ENCODE results near the gene SLC34A2. TPM values are rescaled to one million over a fixed set of nuclear protein-coding genes. Genes with fewer than 3 reads are reported as not detected.

The SLC34A2 gene
- total RNA-seq, 6 donors from 2014 or later = 618 to 2,772 (median 1,642) TPM

- DNase-seq (no peak), ATAC-seq (ENCODE audit: low FRiP score in 2 of 2) (no peak)
- Histone ChIP-seq H3K9me3 (no peaks in the 10 kb centered on the region), H3K36me3 (no peaks in the 10 kb centered on the region), H3K4me1 (peaks cover 0 to 9% (median 2%) of the 10 kb centered on the region in 4 donors), H3K27ac (no peak overlapping the region), H3K27me3 (no peaks in the 10 kb centered on the region), H3K4me3 (no peak overlapping the region)
- TF ChIP-seq EP300 (IDR thresholded peaks at IDR 0.05) (no peak), POLR2A (IDR thresholded peaks at IDR 0.05) (no peak), POLR2AphosphoS5 (IDR thresholded peaks at IDR 0.05) (no peak), CTCF (IDR thresholded peaks at IDR 0.05) (no peak)
- WGBS, 2 donors = 36 to 37% methylated on average over 12 to 15 of the region's 15 CpGs
These were observed 34.4 kb upstream of the SLC34A2 start for GRCh38 chr4:25621027-25621930.

GRCh38 chr4:25624616-25625015 lies 31.0 kb upstream of the SLC34A2 start:
- Histone ChIP-seq H3K27ac (no peak overlapping the region), H3K4me1 (peaks cover 0 to 9% (median 2%) of the 10 kb centered on the region in 4 donors), H3K4me3 (no peak overlapping the region), H3K27me3 (no peaks in the 10 kb centered on the region), H3K36me3 (no peaks in the 10 kb centered on the region), H3K9me3 (no peaks in the 10 kb centered on the region)
- ATAC-seq (ENCODE audit: low FRiP score in 2 of 2) (no peak), DNase-seq (no peak)
- TF ChIP-seq POLR2AphosphoS5 (IDR thresholded peaks at IDR 0.05) = no peak
- no peak for TF ChIP-seq CTCF (IDR thresholded peaks at IDR 0.05)
- TF ChIP-seq EP300 (IDR thresholded peaks at IDR 0.05) = no peak
- TF ChIP-seq POLR2A (IDR thresholded peaks at IDR 0.05) = no peak
- WGBS, 2 donors = 48 to 50% methylated on average over 1 of the region's 1 CpG

- WGBS, 2 donors = 85 to 97% methylated on average over 2 of the region's 2 CpGs
- no peaks in the 10 kb centered on the region for H3K27me3 ChIP-seq
- no peak overlapping the region for H3K27ac ChIP-seq
- no peak for TF ChIP-seq POLR2AphosphoS5 (IDR thresholded peaks at IDR 0.05)
- TF ChIP-seq CTCF (IDR thresholded peaks at IDR 0.05) = no peak
- no peak for TF ChIP-seq EP300 (IDR thresholded peaks at IDR 0.05)
- no peak for TF ChIP-seq POLR2A (IDR thresholded peaks at IDR 0.05)
- no peak overlapping the region for H3K4me3 ChIP-seq
- no peak for ATAC-seq (ENCODE audit: low FRiP score in 2 of 2)
- H3K36me3 ChIP-seq = no peaks in the 10 kb centered on the region
- DNase-seq = no peak
- no peaks in the 10 kb centered on the region for H3K4me1 ChIP-seq
- H3K9me3 ChIP-seq = no peaks in the 10 kb centered on the region
These were observed 27.2 kb upstream of the SLC34A2 start for GRCh38 chr4:25628451-25628850.

- H3K27me3 ChIP-seq = no peaks in the 10 kb centered on the region
- H3K36me3 ChIP-seq = no peaks in the 10 kb centered on the region
- H3K4me1 ChIP-seq = no peaks in the 10 kb centered on the region
- no peak overlapping the region for H3K27ac ChIP-seq
- 61 to 83% methylated on average over 4 of the region's 4 CpGs for WGBS, 2 donors
- H3K4me3 ChIP-seq = no peak overlapping the region
- no peaks in the 10 kb centered on the region for H3K9me3 ChIP-seq
- no peak for DNase-seq
- no peak for TF ChIP-seq EP300 (IDR thresholded peaks at IDR 0.05)
- TF ChIP-seq CTCF (IDR thresholded peaks at IDR 0.05) = no peak
- no peak for TF ChIP-seq POLR2AphosphoS5 (IDR thresholded peaks at IDR 0.05)
- no peak for TF ChIP-seq POLR2A (IDR thresholded peaks at IDR 0.05)
- no peak for ATAC-seq (ENCODE audit: low FRiP score in 2 of 2)
These were observed 23.5 kb upstream of the SLC34A2 start for GRCh38 chr4:25632135-25632534.

Measured in upper lobe of left lung (tissue), 6 donors.